Panc1 (cell line): ENCODE measurements around the gene CLHC1.

ENCODE experiments used
- CTCF ChIP-seq: fragments of 450-650 bp; IDR thresholded peaks from 2 replicates; pipeline ENCODE4 v1.5.1; 2017; ENCODE audit warnings: mild to moderate bottlenecking
- POLR2AphosphoS5 ChIP-seq: IDR thresholded peaks from 2 replicates; pipeline ENCODE4 v1.6.1; 2012; ENCODE audit warnings: mild to moderate bottlenecking, low read depth, low read length, moderate library complexity
- REST ChIP-seq, 2 experiments: IDR thresholded peaks; 2 replicates each; pipeline ENCODE4 v1.6.1; 2011 to 2012; ENCODE audit warnings: low read depth in 2 of 2, control low read depth in 1 of 2, low read length in 1 of 2, mild to moderate bottlenecking in 1 of 2, moderate library complexity in 1 of 2; ENCODE audit not compliant: insufficient read depth in 1 of 2
- SIN3A ChIP-seq: IDR thresholded peaks from 2 replicates; pipeline ENCODE4 v1.6.1; 2012; ENCODE audit warnings: low read depth, mild to moderate bottlenecking, low read length, moderate library complexity, borderline replicate concordance; ENCODE audit not compliant: insufficient read depth
- TCF7L2 ChIP-seq: IDR thresholded peaks from 2 replicates; pipeline ENCODE4 v1.6.1; 2011; ENCODE audit warnings: mild to moderate bottlenecking, low read depth, low read length, inconsistent platforms

- no peak for TF ChIP-seq CTCF
- no peak for TF ChIP-seq POLR2AphosphoS5
- TF ChIP-seq REST (IDR thresholded peaks at IDR 0.05; ENCODE audit: insufficient read depth in 1 of 2, low read depth in 2 of 2, low read length in 1 of 2), result no peak
- TF ChIP-seq TCF7L2, result no peak
- TF ChIP-seq SIN3A, result no peak
Observed at GRCh38 chr2:55144922-55145820, 86.9 kb downstream of the CLHC1 start.
